Ovary (tissue), 3 donors: ENCODE results near the gene RAB7A.

ENCODE experiments used
- EP300 ChIP-seq: sonication (generic); formaldehyde crosslinking; IDR thresholded peaks from one replicate; pipeline ENCODE4 v1.6.1; 2017; ENCODE audit warnings: antibody characterized with exemption
- POLR2A ChIP-seq: fragments of 450-650 bp; IDR thresholded peaks from one replicate; pipeline ENCODE4 v1.6.1; 2017; ENCODE audit warnings: antibody characterized with exemption, mild to moderate bottlenecking, moderate library complexity
- TF ChIP-seq, protein P1 (sequence below), 3 donors: fragments of 450-650 bp in 2 of 3; fragments of 200-600 bp in 1 of 3; IDR thresholded peaks; one replicate each; pipeline versions ENCODE4 v1.5.1 to v1.8.0; 2016 to 2022; ENCODE audit warnings: antibody characterized with exemption in 3 of 3, mild to moderate bottlenecking in 1 of 3
- donor health status: DM: no; HTN: no; CAD: no.

DNA sequence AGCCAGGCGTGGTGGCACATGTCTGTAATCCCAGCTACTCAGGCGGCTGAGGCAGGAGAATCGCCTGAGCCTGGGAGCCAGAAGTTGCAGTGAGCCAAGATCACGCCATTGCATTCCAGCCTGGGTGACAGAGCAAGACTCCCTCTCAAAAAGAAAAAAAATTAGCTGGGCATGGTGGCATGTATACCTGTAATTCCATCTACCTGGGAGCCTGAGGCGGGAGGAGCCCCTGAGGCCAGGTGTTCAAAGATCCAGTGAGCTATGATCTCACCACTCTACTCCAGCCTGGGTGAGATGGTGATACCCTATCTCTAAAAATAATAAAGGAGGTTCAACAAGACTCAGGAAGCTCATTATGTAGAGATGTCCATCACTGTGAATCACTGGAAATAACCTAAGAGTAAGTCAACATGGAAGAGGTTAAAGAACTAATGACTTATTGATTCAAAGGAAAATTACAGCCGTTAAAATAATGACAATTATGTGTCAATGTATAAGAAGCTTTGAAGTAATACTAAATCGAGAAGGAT lies 19.8 kb upstream of the RAB7A start:
- TF ChIP-seq, protein P1, sequence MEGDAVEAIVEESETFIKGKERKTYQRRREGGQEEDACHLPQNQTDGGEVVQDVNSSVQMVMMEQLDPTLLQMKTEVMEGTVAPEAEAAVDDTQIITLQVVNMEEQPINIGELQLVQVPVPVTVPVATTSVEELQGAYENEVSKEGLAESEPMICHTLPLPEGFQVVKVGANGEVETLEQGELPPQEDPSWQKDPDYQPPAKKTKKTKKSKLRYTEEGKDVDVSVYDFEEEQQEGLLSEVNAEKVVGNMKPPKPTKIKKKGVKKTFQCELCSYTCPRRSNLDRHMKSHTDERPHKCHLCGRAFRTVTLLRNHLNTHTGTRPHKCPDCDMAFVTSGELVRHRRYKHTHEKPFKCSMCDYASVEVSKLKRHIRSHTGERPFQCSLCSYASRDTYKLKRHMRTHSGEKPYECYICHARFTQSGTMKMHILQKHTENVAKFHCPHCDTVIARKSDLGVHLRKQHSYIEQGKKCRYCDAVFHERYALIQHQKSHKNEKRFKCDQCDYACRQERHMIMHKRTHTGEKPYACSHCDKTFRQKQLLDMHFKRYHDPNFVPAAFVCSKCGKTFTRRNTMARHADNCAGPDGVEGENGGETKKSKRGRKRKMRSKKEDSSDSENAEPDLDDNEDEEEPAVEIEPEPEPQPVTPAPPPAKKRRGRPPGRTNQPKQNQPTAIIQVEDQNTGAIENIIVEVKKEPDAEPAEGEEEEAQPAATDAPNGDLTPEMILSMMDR (IDR thresholded peaks at IDR 0.05), result no peak
- TF ChIP-seq POLR2A, result no peak
- TF ChIP-seq EP300, result no peak
